ENCODE measurements around the gene GRIPAP1. TPM values are rescaled to one million over a fixed set of nuclear protein-coding genes. Genes with fewer than 3 reads are reported as not detected.
"Not testable (repeated sequence)": the region's sequence is repeated elsewhere in the genome, so short reads cannot be mapped to it uniquely, and the experiment has no call there.

GRIPAP1 gene
- total RNA-seq, 1 donor from 2014 or later: 24.5 TPM

GRCh38 chrX:48989483-48989882 is 12.6 kb downstream of the GRIPAP1 start:
- DNase-seq (ENCODE audit: low read depth): no peak
- FAIRE-seq: no peak
- no peaks in the 10 kb centered on the region for H3K27me3 ChIP-seq (ENCODE audit: control insufficient read depth, insufficient read depth, low read length)
- no peak overlapping the region for H3K4me3 ChIP-seq (ENCODE audit: low read depth, low read length)
- peaks cover 5% of the 10 kb centered on the region for H3K36me3 ChIP-seq (ENCODE audit: control insufficient read depth, insufficient read depth, low read length)
- TF ChIP-seq CTCF (IDR thresholded peaks at IDR 0.05; ENCODE audit: insufficient read depth, low read length, severe bottlenecking): no peak

- FAIRE-seq (no peak), DNase-seq (ENCODE audit: low read depth) (no peak)
- no peak overlapping the region for H3K4me3 ChIP-seq (ENCODE audit: low read depth, low read length)
- peaks cover 5% of the 10 kb centered on the region for H3K36me3 ChIP-seq (ENCODE audit: control insufficient read depth, insufficient read depth, low read length)
- H3K27me3 ChIP-seq (ENCODE audit: control insufficient read depth, insufficient read depth, low read length): no peaks in the 10 kb centered on the region
- no peak for TF ChIP-seq CTCF (IDR thresholded peaks at IDR 0.05; ENCODE audit: insufficient read depth, low read length, severe bottlenecking)
Observed at GRCh38 chrX:48983896-48984295, 18.2 kb downstream of the GRIPAP1 start.

GRCh38 chrX:48983081-48983480 is 19.0 kb downstream of the GRIPAP1 start:
- FAIRE-seq: no peak
- no peak for TF ChIP-seq CTCF (IDR thresholded peaks at IDR 0.05; ENCODE audit: insufficient read depth, low read length, severe bottlenecking)
- peaks cover 5% of the 10 kb centered on the region for H3K36me3 ChIP-seq (ENCODE audit: control insufficient read depth, insufficient read depth, low read length)
- no peaks in the 10 kb centered on the region for H3K27me3 ChIP-seq (ENCODE audit: control insufficient read depth, insufficient read depth, low read length)
- no peak for DNase-seq (ENCODE audit: low read depth)
- H3K4me3 ChIP-seq (ENCODE audit: low read depth, low read length): no peak overlapping the region

- TF ChIP-seq CTCF (IDR thresholded peaks at IDR 0.05; ENCODE audit: insufficient read depth, low read length, severe bottlenecking): no peak
- DNase-seq (ENCODE audit: low read depth): no peak
- Histone ChIP-seq H3K4me3 (ENCODE audit: low read depth, low read length) (no peak overlapping the region), H3K27me3 (ENCODE audit: control insufficient read depth, insufficient read depth, low read length) (no peaks in the 10 kb centered on the region), H3K36me3 (ENCODE audit: control insufficient read depth, insufficient read depth, low read length) (peaks cover 5% of the 10 kb centered on the region)
- FAIRE-seq: no peak
Observed at GRCh38 chrX:48981178-48981577, 20.9 kb downstream of the GRIPAP1 start.

GRCh38 chrX:48980341-48980740 is 21.7 kb downstream of the GRIPAP1 start:
- not testable (repeated sequence) for H3K36me3 ChIP-seq (ENCODE audit: control insufficient read depth, insufficient read depth, low read length); DNase-seq (ENCODE audit: low read depth); FAIRE-seq

GRCh38 chrX:48978226-48978625 is 23.8 kb downstream of the GRIPAP1 start:
- Histone ChIP-seq H3K36me3 (ENCODE audit: control insufficient read depth, insufficient read depth, low read length) (peaks cover 3% of the 10 kb centered on the region), H3K27me3 (ENCODE audit: control insufficient read depth, insufficient read depth, low read length) (no peaks in the 10 kb centered on the region), H3K4me3 (ENCODE audit: low read depth, low read length) (no peak overlapping the region)
- FAIRE-seq: no peak
- no peak for TF ChIP-seq CTCF (IDR thresholded peaks at IDR 0.05; ENCODE audit: insufficient read depth, low read length, severe bottlenecking)
- no peak for DNase-seq (ENCODE audit: low read depth)

More at GRCh38 chrX:48980341-48980740, 21.7 kb downstream of the GRIPAP1 start:
- not testable (repeated sequence) for H3K4me3 ChIP-seq (ENCODE audit: low read depth, low read length); H3K27me3 ChIP-seq (ENCODE audit: control insufficient read depth, insufficient read depth, low read length)
